SW 1271 (cell line): ENCODE measurements around the gene EFEMP2.

Experiments used
- DNase-seq, 2 experiments: peaks; one replicate each; lab custom pipeline; 2025; lab: John Stamatoyannopoulos, UW

The EFEMP2 gene

GRCh38 chr11:65866509-65867283 lies 5.9 kb downstream of the EFEMP2 start:
- no peak for DNase-seq

- DNase-seq: no peak
These were observed 6.9 kb downstream of the EFEMP2 start for GRCh38 chr11:65865550-65866172.

GRCh38 chr11:65864706-65865471 lies 7.7 kb downstream of the EFEMP2 start:
- DNase-seq: no peak

GRCh38 chr11:65863889-65864705 lies 8.5 kb downstream of the EFEMP2 start:
- no peak for DNase-seq

- DNase-seq: no peak
These were observed 9.4 kb downstream of the EFEMP2 start for GRCh38 chr11:65862941-65863888.

- no peak for DNase-seq
These were observed 10.3 kb downstream of the EFEMP2 start for GRCh38 chr11:65862191-65862735.

GRCh38 chr11:65861533-65862183 lies 10.9 kb downstream of the EFEMP2 start:
- DNase-seq: no peak

GRCh38 chr11:65861165-65861505 lies 11.5 kb downstream of the EFEMP2 start:
- no peak for DNase-seq

GRCh38 chr11:65860278-65861164 lies 12.1 kb downstream of the EFEMP2 start, which contains the start of gene MUS81:
Gene MUS81 (plus strand): TSS chr11:65860433. CDS start chr11:65860754, 321 bp downstream.
- DNase-seq: peak; percentile 97 to 98

GRCh38 chr11:65859812-65860277 lies 12.8 kb downstream of the EFEMP2 start:
- no peak for DNase-seq

GRCh38 chr11:65859095-65859811 lies 13.3 kb downstream of the EFEMP2 start:
- DNase-seq: peak; percentile 91 to 95

- DNase-seq: no peak
These were observed 13.9 kb downstream of the EFEMP2 start for GRCh38 chr11:65858681-65859087.

- peak; percentile 88 to 94 for DNase-seq
These were observed 14.5 kb downstream of the EFEMP2 start, which contains the start of gene CFL1 for GRCh38 chr11:65857853-65858680. Gene CFL1 (minus strand): TSS chr11:65858180. CDS start chr11:65858099, 81 bp downstream.

- no peak for DNase-seq
These were observed 15.1 kb downstream of the EFEMP2 start for GRCh38 chr11:65857500-65857852.

GRCh38 chr11:65856689-65857499 lies 15.7 kb downstream of the EFEMP2 start:
- peak in 1 of 2 experiments; percentile 86 for DNase-seq

- no peak for DNase-seq
These were observed 16.7 kb downstream of the EFEMP2 start for GRCh38 chr11:65855927-65856363.
